WTC11 (cell line): ENCODE measurements around the gene DHFR2. TPM values are rescaled to one million over a fixed set of nuclear protein-coding genes. Genes with fewer than 3 reads are reported as not detected.

Experiments used
- ATAC-seq: fragments of 200-7000 bp; cut with Tn5 transposase; 2 replicates; pipeline ENCODE4 v1.10.0; 2021; ENCODE audit warnings: mild to moderate bottlenecking, moderate library complexity
- CTCF ChIA-PET: fragments of 300-600 bp; sonication (Branson Sonifier 250); formaldehyde crosslinking; loops from one replicate; lab custom pipeline; 2021; ENCODE audit warnings: antibody characterized with exemption; lab: Charles Lee
- POLR2A ChIA-PET: fragments of 350-600 bp; sonication (Branson Sonifier 250); formaldehyde crosslinking; loops from one replicate; lab custom pipeline; 2021; ENCODE audit warnings: antibody characterized with exemption; lab: Charles Lee
- DNase-seq: peaks from one replicate; pipeline ENCODE4 v3.0.0; 2021; ENCODE audit warnings: low spot score
- H3K27ac Mint-ChIP-seq: 2 replicates; pipeline ENCODE4 v1.8.0; 2021; ENCODE audit warnings: mixed read lengths
- H3K27me3 Mint-ChIP-seq: 2 replicates; pipeline ENCODE4 v1.8.0; 2021; ENCODE audit warnings: low read depth, mild to moderate bottlenecking, moderate library complexity, mixed read lengths
- H3K36me3 Mint-ChIP-seq: 2 replicates; pipeline ENCODE4 v1.8.0; 2021; ENCODE audit warnings: mixed read lengths
- H3K4me1 Mint-ChIP-seq: 2 replicates; pipeline ENCODE4 v1.8.0; 2022; ENCODE audit warnings: mixed read lengths
- H3K4me3 Mint-ChIP-seq: 2 replicates; pipeline ENCODE4 v1.8.0; 2021; ENCODE audit warnings: mild to moderate bottlenecking, moderate library complexity, mixed read lengths
- H3K9me3 Mint-ChIP-seq: 2 replicates; pipeline ENCODE4 v1.8.0; 2021; ENCODE audit warnings: mixed read lengths
- ATF1 ChIP-seq: sonication (generic); formaldehyde crosslinking; IDR thresholded peaks from 2 replicates; pipeline ENCODE4 v1.8.1; 2023; ENCODE audit warnings: mild to moderate bottlenecking, moderate library complexity, missing genetic modification reagents
- CREM ChIP-seq: sonication (generic); formaldehyde crosslinking; IDR thresholded peaks from 2 replicates; pipeline ENCODE4 v1.8.1; 2022; ENCODE audit warnings: mild to moderate bottlenecking, missing genetic modification reagents, moderate library complexity
- GABPB1 ChIP-seq: sonication (generic); formaldehyde crosslinking; IDR thresholded peaks from 2 replicates; pipeline ENCODE4 v1.8.1; 2023; ENCODE audit warnings: mild to moderate bottlenecking, missing genetic modification reagents
- GTF2I ChIP-seq: fragments of 250-450 bp; sonication (Bioruptor Pico); conservative IDR thresholded peaks from 2 replicates; pipeline ENCODE4 v1.4.0; 2021; ENCODE audit warnings: mild to moderate bottlenecking
- NR1H2 ChIP-seq: sonication (generic); formaldehyde crosslinking; IDR thresholded peaks from 2 replicates; pipeline ENCODE4 v1.9.0; 2021; ENCODE audit warnings: mild to moderate bottlenecking, moderate library complexity, missing genetic modification reagents
- RELA ChIP-seq: sonication (generic); formaldehyde crosslinking; IDR thresholded peaks from 2 replicates; pipeline ENCODE4 v1.8.1; 2022; ENCODE audit warnings: missing genetic modification reagents, mild to moderate bottlenecking, borderline replicate concordance
- SOX15 ChIP-seq: fragments of 250-450 bp; sonication (Bioruptor Pico); IDR thresholded peaks from 2 replicates; pipeline ENCODE4 v1.9.0; 2021; ENCODE audit warnings: mild to moderate bottlenecking
- SP1 ChIP-seq: sonication (generic); formaldehyde crosslinking; conservative IDR thresholded peaks from 2 replicates; pipeline ENCODE4 v1.8.1; 2022; ENCODE audit warnings: missing genetic modification reagents
- TCF7 ChIP-seq: sonication (generic); formaldehyde crosslinking; IDR thresholded peaks from 2 replicates; pipeline ENCODE4 v1.8.0; 2022; ENCODE audit warnings: mild to moderate bottlenecking, low read depth, missing genetic modification reagents, moderate library complexity
- ZBTB21 ChIP-seq: sonication (generic); formaldehyde crosslinking; IDR thresholded peaks from 2 replicates; pipeline ENCODE4 v1.8.1; 2023; ENCODE audit warnings: mild to moderate bottlenecking, missing genetic modification reagents, borderline replicate concordance
- ZNF138 ChIP-seq: sonication (generic); formaldehyde crosslinking; conservative IDR thresholded peaks from 2 replicates; pipeline ENCODE4 v1.8.1; 2022; ENCODE audit warnings: mild to moderate bottlenecking, moderate library complexity, missing genetic modification reagents
- ZNF232 ChIP-seq: sonication (generic); formaldehyde crosslinking; IDR thresholded peaks from 2 replicates; pipeline ENCODE4 v1.8.0; 2022; ENCODE audit warnings: mild to moderate bottlenecking, missing genetic modification reagents
- total RNA-seq: library from RNA; stranded (reverse); gene quantifications from 3 replicates; pipeline ENCODE4 v1.2.3, GENCODE V29; 2021
- TF ChIP-seq, protein P1 (sequence below): sonication (generic); formaldehyde crosslinking; IDR thresholded peaks from 2 replicates; pipeline ENCODE4 v1.8.0; 2022; ENCODE audit warnings: mild to moderate bottlenecking, missing genetic modification reagents
- TF ChIP-seq, protein P2 (sequence below): sonication (generic); formaldehyde crosslinking; IDR thresholded peaks from 2 replicates; pipeline ENCODE4 v1.8.1; 2023; ENCODE audit warnings: mild to moderate bottlenecking, missing genetic modification reagents, borderline replicate concordance
- TF ChIP-seq, protein P3 (sequence below): fragments of 250-450 bp; sonication (Bioruptor Pico); IDR thresholded peaks from 2 replicates; pipeline ENCODE4 v1.9.0; 2021; ENCODE audit warnings: mild to moderate bottlenecking
- TF ChIP-seq, protein P4 (sequence below): sonication (generic); formaldehyde crosslinking; IDR thresholded peaks from 2 replicates; pipeline ENCODE4 v1.8.0; 2022; ENCODE audit warnings: mild to moderate bottlenecking, missing genetic modification reagents
- TF ChIP-seq, protein P5 (sequence below): sonication (generic); formaldehyde crosslinking; conservative IDR thresholded peaks from 2 replicates; pipeline ENCODE4 v1.8.1; 2022; ENCODE audit warnings: mild to moderate bottlenecking, missing genetic modification reagents
- TF ChIP-seq, protein P6 (sequence below): fragments of 250-450 bp; sonication (Bioruptor Pico); conservative IDR thresholded peaks from 2 replicates; pipeline ENCODE4 v1.9.0; 2021; ENCODE audit warnings: mild to moderate bottlenecking
- TF ChIP-seq, protein P7 (sequence below): sonication (generic); formaldehyde crosslinking; IDR thresholded peaks from 2 replicates; pipeline ENCODE4 v1.8.1; 2023; ENCODE audit warnings: mild to moderate bottlenecking, moderate library complexity, missing genetic modification reagents
- TF ChIP-seq, protein P8 (sequence below): sonication (generic); formaldehyde crosslinking; IDR thresholded peaks from 2 replicates; pipeline ENCODE4 v1.8.0; 2022; ENCODE audit warnings: missing genetic modification reagents

Gene DHFR2
- total RNA-seq, 1 experiment from 2014 or later: 2.7 TPM

DNA sequence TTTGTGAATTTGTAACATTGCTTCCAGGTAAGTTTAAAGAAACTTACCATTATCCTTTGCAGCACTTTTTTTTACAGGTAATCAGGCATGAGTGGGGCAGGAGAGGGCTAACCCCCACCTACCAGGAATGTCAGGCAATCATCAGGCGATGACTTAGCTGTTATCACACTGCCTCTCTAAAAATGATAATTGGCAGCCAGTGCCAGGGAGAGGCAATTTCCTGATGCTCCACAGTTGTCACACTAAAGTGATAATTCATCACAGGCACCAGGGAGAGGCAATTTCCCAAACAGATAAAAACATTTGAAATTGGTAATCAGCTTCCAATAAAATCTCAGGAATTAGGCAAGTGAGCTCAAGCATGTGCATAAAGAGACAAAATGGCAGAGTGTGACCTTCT lies 26.4 kb upstream of the DHFR2 start:
- CTCF ChIA-PET: interaction anchor here (1.0 to 1.8 kb wide), 2 partner anchors 13 to 20 kb away, joined by 4 to 7 read pairs; no protein-coding TSS in a partner anchor
- TF ChIP-seq ZNF138 (CRISPR knock-in tag) (no peak), GTF2I (CRISPR knock-in tag) (no peak), ZBTB21 (CRISPR knock-in tag) (no peak), GABPB1 (CRISPR knock-in tag) (no peak), CREM (CRISPR knock-in tag) (no peak), NR1H2 (CRISPR knock-in tag) (no peak), ZNF232 (CRISPR knock-in tag) (no peak), SP1 (no peak), TCF7 (CRISPR knock-in tag) (no peak), SOX15 (CRISPR knock-in tag) (no peak), ATF1 (CRISPR knock-in tag) (no peak), RELA (CRISPR knock-in tag) (no peak)
- TF ChIP-seq, protein P1, sequence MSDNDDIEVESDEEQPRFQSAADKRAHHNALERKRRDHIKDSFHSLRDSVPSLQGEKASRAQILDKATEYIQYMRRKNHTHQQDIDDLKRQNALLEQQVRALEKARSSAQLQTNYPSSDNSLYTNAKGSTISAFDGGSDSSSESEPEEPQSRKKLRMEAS (CRISPR knock-in tag): no peak
- TF ChIP-seq, protein P2, sequence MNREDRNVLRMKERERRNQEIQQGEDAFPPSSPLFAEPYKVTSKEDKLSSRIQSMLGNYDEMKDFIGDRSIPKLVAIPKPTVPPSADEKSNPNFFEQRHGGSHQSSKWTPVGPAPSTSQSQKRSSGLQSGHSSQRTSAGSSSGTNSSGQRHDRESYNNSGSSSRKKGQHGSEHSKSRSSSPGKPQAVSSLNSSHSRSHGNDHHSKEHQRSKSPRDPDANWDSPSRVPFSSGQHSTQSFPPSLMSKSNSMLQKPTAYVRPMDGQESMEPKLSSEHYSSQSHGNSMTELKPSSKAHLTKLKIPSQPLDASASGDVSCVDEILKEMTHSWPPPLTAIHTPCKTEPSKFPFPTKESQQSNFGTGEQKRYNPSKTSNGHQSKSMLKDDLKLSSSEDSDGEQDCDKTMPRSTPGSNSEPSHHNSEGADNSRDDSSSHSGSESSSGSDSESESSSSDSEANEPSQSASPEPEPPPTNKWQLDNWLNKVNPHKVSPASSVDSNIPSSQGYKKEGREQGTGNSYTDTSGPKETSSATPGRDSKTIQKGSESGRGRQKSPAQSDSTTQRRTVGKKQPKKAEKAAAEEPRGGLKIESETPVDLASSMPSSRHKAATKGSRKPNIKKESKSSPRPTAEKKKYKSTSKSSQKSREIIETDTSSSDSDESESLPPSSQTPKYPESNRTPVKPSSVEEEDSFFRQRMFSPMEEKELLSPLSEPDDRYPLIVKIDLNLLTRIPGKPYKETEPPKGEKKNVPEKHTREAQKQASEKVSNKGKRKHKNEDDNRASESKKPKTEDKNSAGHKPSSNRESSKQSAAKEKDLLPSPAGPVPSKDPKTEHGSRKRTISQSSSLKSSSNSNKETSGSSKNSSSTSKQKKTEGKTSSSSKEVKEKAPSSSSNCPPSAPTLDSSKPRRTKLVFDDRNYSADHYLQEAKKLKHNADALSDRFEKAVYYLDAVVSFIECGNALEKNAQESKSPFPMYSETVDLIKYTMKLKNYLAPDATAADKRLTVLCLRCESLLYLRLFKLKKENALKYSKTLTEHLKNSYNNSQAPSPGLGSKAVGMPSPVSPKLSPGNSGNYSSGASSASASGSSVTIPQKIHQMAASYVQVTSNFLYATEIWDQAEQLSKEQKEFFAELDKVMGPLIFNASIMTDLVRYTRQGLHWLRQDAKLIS: no peak
- TF ChIP-seq, protein P3, sequence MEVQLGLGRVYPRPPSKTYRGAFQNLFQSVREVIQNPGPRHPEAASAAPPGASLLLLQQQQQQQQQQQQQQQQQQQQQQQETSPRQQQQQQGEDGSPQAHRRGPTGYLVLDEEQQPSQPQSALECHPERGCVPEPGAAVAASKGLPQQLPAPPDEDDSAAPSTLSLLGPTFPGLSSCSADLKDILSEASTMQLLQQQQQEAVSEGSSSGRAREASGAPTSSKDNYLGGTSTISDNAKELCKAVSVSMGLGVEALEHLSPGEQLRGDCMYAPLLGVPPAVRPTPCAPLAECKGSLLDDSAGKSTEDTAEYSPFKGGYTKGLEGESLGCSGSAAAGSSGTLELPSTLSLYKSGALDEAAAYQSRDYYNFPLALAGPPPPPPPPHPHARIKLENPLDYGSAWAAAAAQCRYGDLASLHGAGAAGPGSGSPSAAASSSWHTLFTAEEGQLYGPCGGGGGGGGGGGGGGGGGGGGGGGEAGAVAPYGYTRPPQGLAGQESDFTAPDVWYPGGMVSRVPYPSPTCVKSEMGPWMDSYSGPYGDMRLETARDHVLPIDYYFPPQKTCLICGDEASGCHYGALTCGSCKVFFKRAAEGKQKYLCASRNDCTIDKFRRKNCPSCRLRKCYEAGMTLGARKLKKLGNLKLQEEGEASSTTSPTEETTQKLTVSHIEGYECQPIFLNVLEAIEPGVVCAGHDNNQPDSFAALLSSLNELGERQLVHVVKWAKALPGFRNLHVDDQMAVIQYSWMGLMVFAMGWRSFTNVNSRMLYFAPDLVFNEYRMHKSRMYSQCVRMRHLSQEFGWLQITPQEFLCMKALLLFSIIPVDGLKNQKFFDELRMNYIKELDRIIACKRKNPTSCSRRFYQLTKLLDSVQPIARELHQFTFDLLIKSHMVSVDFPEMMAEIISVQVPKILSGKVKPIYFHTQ: no peak
- TF ChIP-seq, protein P4, sequence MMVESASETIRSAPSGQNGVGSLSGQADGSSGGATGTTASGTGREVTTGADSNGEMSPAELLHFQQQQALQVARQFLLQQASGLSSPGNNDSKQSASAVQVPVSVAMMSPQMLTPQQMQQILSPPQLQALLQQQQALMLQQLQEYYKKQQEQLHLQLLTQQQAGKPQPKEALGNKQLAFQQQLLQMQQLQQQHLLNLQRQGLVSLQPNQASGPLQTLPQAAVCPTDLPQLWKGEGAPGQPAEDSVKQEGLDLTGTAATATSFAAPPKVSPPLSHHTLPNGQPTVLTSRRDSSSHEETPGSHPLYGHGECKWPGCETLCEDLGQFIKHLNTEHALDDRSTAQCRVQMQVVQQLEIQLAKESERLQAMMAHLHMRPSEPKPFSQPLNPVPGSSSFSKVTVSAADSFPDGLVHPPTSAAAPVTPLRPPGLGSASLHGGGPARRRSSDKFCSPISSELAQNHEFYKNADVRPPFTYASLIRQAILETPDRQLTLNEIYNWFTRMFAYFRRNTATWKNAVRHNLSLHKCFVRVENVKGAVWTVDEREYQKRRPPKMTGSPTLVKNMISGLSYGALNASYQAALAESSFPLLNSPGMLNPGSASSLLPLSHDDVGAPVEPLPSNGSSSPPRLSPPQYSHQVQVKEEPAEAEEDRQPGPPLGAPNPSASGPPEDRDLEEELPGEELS (CRISPR knock-in tag): no peak
- TF ChIP-seq, protein P5, sequence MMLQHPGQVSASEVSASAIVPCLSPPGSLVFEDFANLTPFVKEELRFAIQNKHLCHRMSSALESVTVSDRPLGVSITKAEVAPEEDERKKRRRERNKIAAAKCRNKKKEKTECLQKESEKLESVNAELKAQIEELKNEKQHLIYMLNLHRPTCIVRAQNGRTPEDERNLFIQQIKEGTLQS (CRISPR knock-in tag): no peak
- TF ChIP-seq, protein P6, sequence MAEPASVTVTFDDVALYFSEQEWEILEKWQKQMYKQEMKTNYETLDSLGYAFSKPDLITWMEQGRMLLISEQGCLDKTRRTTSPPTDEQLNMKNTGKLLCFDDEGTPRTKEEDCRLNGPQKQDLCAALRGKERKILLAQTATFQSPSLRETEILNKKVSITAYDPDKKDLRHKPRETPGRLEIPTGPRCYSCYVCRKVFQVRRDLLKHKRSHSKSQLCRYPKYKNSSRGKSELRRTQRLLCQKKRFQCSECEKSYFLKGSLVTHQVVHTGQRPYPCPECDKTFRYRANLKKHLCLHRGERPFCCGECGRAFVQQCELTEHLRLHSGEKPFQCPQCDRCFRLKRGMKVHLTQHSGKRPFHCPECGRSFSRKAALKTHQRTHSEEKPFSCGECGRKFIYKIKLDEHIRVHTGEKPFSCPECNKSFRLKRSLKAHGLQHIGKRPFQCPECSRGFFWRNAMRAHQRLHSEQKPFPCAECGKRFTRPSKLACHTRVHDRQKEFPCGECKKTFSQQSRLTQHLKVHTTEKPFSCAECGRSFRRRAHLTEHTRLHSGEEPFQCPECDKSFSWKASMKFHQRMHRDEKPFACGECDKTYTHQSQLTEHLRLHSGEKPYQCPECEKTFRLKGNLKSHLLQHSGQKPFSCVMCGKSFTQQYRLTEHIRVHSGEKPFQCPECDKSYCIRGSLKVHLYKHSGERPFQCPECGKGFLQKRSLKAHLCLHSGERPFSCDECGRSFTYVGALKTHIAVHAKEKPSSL: no peak
- TF ChIP-seq, protein P7, sequence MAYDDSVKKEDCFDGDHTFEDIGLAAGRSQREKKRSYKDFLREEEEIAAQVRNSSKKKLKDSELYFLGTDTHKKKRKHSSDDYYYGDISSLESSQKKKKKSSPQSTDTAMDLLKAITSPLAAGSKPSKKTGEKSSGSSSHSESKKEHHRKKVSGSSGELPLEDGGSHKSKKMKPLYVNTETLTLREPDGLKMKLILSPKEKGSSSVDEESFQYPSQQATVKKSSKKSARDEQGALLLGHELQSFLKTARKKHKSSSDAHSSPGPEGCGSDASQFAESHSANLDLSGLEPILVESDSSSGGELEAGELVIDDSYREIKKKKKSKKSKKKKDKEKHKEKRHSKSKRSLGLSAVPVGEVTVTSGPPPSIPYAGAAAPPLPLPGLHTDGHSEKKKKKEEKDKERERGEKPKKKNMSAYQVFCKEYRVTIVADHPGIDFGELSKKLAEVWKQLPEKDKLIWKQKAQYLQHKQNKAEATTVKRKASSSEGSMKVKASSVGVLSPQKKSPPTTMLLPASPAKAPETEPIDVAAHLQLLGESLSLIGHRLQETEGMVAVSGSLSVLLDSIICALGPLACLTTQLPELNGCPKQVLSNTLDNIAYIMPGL (CRISPR knock-in tag): no peak
- TF ChIP-seq, protein P8, sequence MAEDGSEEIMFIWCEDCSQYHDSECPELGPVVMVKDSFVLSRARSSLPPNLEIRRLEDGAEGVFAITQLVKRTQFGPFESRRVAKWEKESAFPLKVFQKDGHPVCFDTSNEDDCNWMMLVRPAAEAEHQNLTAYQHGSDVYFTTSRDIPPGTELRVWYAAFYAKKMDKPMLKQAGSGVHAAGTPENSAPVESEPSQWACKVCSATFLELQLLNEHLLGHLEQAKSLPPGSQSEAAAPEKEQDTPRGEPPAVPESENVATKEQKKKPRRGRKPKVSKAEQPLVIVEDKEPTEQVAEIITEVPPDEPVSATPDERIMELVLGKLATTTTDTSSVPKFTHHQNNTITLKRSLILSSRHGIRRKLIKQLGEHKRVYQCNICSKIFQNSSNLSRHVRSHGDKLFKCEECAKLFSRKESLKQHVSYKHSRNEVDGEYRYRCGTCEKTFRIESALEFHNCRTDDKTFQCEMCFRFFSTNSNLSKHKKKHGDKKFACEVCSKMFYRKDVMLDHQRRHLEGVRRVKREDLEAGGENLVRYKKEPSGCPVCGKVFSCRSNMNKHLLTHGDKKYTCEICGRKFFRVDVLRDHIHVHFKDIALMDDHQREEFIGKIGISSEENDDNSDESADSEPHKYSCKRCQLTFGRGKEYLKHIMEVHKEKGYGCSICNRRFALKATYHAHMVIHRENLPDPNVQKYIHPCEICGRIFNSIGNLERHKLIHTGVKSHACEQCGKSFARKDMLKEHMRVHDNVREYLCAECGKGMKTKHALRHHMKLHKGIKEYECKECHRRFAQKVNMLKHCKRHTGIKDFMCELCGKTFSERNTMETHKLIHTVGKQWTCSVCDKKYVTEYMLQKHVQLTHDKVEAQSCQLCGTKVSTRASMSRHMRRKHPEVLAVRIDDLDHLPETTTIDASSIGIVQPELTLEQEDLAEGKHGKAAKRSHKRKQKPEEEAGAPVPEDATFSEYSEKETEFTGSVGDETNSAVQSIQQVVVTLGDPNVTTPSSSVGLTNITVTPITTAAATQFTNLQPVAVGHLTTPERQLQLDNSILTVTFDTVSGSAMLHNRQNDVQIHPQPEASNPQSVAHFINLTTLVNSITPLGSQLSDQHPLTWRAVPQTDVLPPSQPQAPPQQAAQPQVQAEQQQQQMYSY: no peak
- TF ChIP-seq, all 79 proteins: peak for 0
- Mint-ChIP-seq H3K4me1 (no peaks in the 10 kb centered on the region), H3K4me3 (no peak overlapping the region), H3K36me3 (peaks cover 5% of the 10 kb centered on the region; the same call in 1 of the 2 replicates), H3K27me3 (no peaks in the 10 kb centered on the region), H3K9me3 (no peaks in the 10 kb centered on the region), H3K27ac (no peak overlapping the region)
- POLR2A ChIA-PET: no interaction called here
- ATAC-seq (no peak), DNase-seq (no peak)
